ENCODE data around the gene HBE1. TPM values are rescaled to one million over a fixed set of nuclear protein-coding genes. Genes with fewer than 3 reads are reported as not detected.
"Not testable (repeated sequence)": the region's sequence is repeated elsewhere in the genome, so short reads cannot be mapped to it uniquely, and the experiment has no call there.

HBE1 gene
- total RNA-seq, 1 donor from 2014 or later, result not detected

DNA sequence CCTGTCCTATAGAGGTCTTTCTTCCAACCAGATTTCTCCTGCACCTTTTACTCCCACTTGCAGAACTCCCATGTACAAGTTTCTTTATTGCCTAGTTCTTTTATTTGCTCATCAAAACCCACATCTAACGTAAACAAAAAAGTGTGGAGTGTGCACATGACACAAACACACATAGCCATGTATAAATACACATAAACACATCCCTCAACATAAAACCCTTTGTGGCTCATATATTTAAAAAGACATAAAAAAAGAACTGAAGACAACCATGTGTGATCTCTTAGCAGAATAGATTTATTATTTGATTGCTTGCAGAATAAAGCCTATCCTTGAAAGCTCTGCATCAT lies 16.9 kb downstream of the HBE1 start:
- no peak for TF ChIP-seq CTCF (conservative IDR thresholded peaks at IDR 0.05; ENCODE audit: low read depth, low read length)

GRCh38 chr11:5252192-5252918 lies 17.4 kb downstream of the HBE1 start:
- DNase-seq (ENCODE audit: low read depth), result no peak
- H3K4me3 ChIP-seq (ENCODE audit: low read depth, low read length), result no peak overlapping the region
- TF ChIP-seq CTCF (conservative IDR thresholded peaks at IDR 0.05; ENCODE audit: low read depth, low read length), result no peak

More for the DNA sequence above, 16.9 kb downstream of the HBE1 start:
- no peak for DNase-seq (ENCODE audit: low read depth)
- no peak overlapping the region for H3K4me3 ChIP-seq (ENCODE audit: low read depth, low read length)

GRCh38 chr11:5251746-5252145 lies 18.0 kb downstream of the HBE1 start:
- TF ChIP-seq CTCF (conservative IDR thresholded peaks at IDR 0.05; ENCODE audit: low read depth, low read length), result no peak

DNA sequence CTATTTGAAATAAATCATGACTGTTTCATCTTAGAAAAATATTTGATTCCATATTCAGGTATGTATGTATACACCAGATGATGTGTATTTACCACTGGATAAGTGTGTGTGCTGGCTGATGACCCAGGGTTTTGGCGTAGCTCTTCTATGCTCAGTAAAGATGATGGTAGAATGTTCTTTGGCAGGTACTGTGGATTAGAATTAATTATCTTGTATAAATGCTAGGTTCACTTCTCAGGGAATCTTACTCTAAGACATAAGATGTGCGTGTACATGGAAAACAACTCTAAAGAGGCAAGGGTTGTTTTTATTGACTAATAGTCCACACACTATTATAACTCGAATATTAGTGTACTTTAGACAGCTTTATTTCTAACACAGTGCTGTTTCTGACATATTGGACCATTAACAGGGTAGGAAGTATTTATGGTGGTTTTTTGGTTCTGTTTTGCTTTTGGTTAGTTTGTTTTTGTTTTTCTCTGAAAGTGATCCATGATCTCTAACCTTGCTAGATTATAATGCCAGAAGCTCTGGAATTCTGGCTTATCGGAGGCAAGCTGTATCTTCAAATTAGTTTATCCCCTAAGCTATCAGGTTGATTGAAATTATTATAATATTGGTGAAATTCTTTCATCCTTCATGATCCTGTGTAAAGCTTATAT lies 19.1 kb downstream of the HBE1 start:
- H3K4me3 ChIP-seq (ENCODE audit: low read depth, low read length), result no peak overlapping the region
- no peak for DNase-seq (ENCODE audit: low read depth)
- no peak for TF ChIP-seq CTCF (conservative IDR thresholded peaks at IDR 0.05; ENCODE audit: low read depth, low read length)

More at GRCh38 chr11:5251746-5252145, 18.0 kb downstream of the HBE1 start:
- no peak for DNase-seq (ENCODE audit: low read depth)
- H3K4me3 ChIP-seq (ENCODE audit: low read depth, low read length), result no peak overlapping the region

DNA sequence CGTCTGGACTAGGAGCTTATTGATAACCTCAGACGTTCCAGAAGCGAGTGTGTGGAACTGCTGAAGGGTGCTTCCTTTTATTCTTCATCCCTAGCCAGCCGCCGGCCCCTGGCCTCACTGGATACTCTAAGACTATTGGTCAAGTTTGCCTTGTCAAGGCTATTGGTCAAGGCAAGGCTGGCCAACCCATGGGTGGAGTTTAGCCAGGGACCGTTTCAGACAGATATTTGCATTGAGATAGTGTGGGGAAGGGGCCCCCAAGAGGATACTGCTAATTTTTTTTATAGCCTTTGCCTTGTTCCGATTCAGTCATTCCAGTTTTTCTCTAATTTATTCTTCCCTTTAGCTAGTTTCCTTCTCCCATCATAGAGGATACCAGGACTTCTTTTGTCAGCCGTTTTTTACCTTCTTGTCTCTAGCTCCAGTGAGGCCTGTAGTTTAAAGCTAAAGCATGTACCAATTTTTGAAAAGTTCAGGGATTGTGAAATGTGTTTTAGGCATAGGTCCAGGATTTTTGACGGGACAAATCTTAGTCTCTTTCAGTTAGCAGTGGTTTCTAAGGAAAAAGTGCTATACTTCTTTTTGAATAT lies 19.8 kb downstream of the HBE1 start, which contains the start of gene HBG1:
TSS of gene HBG1 (minus strand) at position 51 of the 590 bp plus-strand sequence. CDS start 53 bp downstream, outside the sequence.
- DNase-seq (ENCODE audit: low read depth), result not testable (repeated sequence)

GRCh38 chr11:5248498-5248897 lies 21.2 kb downstream of the HBE1 start:
- H3K4me3 ChIP-seq (ENCODE audit: low read depth, low read length); DNase-seq (ENCODE audit: low read depth): not testable (repeated sequence)

More for the DNA sequence above, 19.8 kb downstream of the HBE1 start, which contains the start of gene HBG1:
- not testable (repeated sequence) for H3K4me3 ChIP-seq (ENCODE audit: low read depth, low read length)

GRCh38 chr11:5247472-5248192 lies 22.1 kb downstream of the HBE1 start:
- no peak for TF ChIP-seq CTCF (conservative IDR thresholded peaks at IDR 0.05; ENCODE audit: low read depth, low read length)
- DNase-seq (ENCODE audit: low read depth), result no peak
- no peak overlapping the region for H3K4me3 ChIP-seq (ENCODE audit: low read depth, low read length)

Data from epithelial cell of proximal tubule (primary cell).